ENCODE results near the gene OR4D10.
"Not testable (repeated sequence)": the region's sequence is repeated elsewhere in the genome, so short reads cannot be mapped to it uniquely, and the experiment has no call there.

OR4D10 gene

GRCh38 chr11:59473015-59473414 lies at the start of gene OR4D10:
TSS of gene OR4D10 (plus strand) at chr11:59473315. CDS start at chr11:59477430, 4,115 bp downstream.
- no peak for DNase-seq

- no peak for DNase-seq
These were observed 49.3 kb upstream of the OR4D10 start for GRCh38 chr11:59423835-59424234.

- no peak for DNase-seq
These were observed 48.0 kb upstream of the OR4D10 start for GRCh38 chr11:59425131-59425530.

GRCh38 chr11:59426361-59427067 lies 46.6 kb upstream of the OR4D10 start, which contains the start of gene OR5A2:
TSS of gene OR5A2 (minus strand) at chr11:59426413. CDS start at chr11:59422953, 3,460 bp downstream.
- no peak for DNase-seq

GRCh38 chr11:59427068-59427382 lies 46.1 kb upstream of the OR4D10 start:
- DNase-seq: no peak

- DNase-seq: peak; percentile 66
These were observed 43.1 kb upstream of the OR4D10 start for GRCh38 chr11:59429924-59430516.

GRCh38 chr11:59436169-59436568 lies 36.9 kb upstream of the OR4D10 start, which contains the start of gene OR5A1:
TSS of gene OR5A1 (plus strand) at chr11:59436469. CDS start at chr11:59443169, 6,700 bp downstream.
- DNase-seq: no peak

GRCh38 chr11:59437770-59438169 lies 35.3 kb upstream of the OR4D10 start:
- no peak for DNase-seq

- DNase-seq: not testable (repeated sequence)
These were observed 27.5 kb upstream of the OR4D10 start for GRCh38 chr11:59445624-59446023.

GRCh38 chr11:59448484-59448883 lies 24.6 kb upstream of the OR4D10 start:
- no peak for DNase-seq

GRCh38 chr11:59456661-59457060 lies 16.5 kb upstream of the OR4D10 start, which contains the start of gene OR4D6:
TSS of gene OR4D6 (plus strand) at chr11:59456961. CDS start at chr11:59456961, 0 bp downstream.
- no peak for DNase-seq

GRCh38 chr11:59459916-59460315 lies 13.2 kb upstream of the OR4D10 start:
- DNase-seq: no peak

- DNase-seq: no peak
These were observed 9.9 kb upstream of the OR4D10 start for GRCh38 chr11:59463190-59463641.

- no peak for DNase-seq
These were observed 2.1 kb downstream of the OR4D10 start for GRCh38 chr11:59475176-59475575.

- DNase-seq: no peak
These were observed 6.8 kb downstream of the OR4D10 start for GRCh38 chr11:59479906-59480305.

GRCh38 chr11:59480359-59480758 lies 7.2 kb downstream of the OR4D10 start:
- DNase-seq: no peak

- no peak for DNase-seq
These were observed 28.8 kb downstream of the OR4D10 start for GRCh38 chr11:59501931-59502330.

GRCh38 chr11:59503276-59503675 lies 30.2 kb downstream of the OR4D10 start, which contains the start of gene OR4D11:
TSS of gene OR4D11 (plus strand) at chr11:59503576. CDS start at chr11:59503576, 0 bp downstream.
- no peak for DNase-seq

- DNase-seq: no peak
These were observed 38.0 kb downstream of the OR4D10 start, which contains the start of gene OR4D9 for GRCh38 chr11:59510941-59511589. TSS of gene OR4D9 (plus strand) at chr11:59511539. CDS start at chr11:59514913, 3,374 bp downstream.

- DNase-seq: no peak
These were observed 38.6 kb downstream of the OR4D10 start for GRCh38 chr11:59511675-59512074.

- not testable (repeated sequence) for DNase-seq
These were observed 47.0 kb downstream of the OR4D10 start for GRCh38 chr11:59520139-59520538.

- DNase-seq: no peak
These were observed 47.6 kb downstream of the OR4D10 start for GRCh38 chr11:59520741-59521140.

GRCh38 chr11:59523541-59523940 lies 50.4 kb downstream of the OR4D10 start:
- no peak for DNase-seq

GRCh38 chr11:59528711-59529110 lies 55.6 kb downstream of the OR4D10 start:
- DNase-seq: no peak
